Inflammatory macrophage (primary cell): ENCODE data around the gene CD1E.
"Not testable (repeated sequence)": the region's sequence is repeated elsewhere in the genome, so short reads cannot be mapped to it uniquely, and the experiment has no call there.

Experiments used
- DNase-seq, 2 donors: peaks; one replicate each; pipeline ENCODE4 v3.0.0-alpha.2; 2020 to 2022

Gene CD1E

GRCh38 chr1:158362941-158363340 is 9.2 kb downstream of the CD1E start:
- no peak for DNase-seq

GRCh38 chr1:158366783-158367182 is 13.1 kb downstream of the CD1E start:
- DNase-seq, result no peak

GRCh38 chr1:158371188-158371953 is 17.7 kb downstream of the CD1E start:
- no peak for DNase-seq

GRCh38 chr1:158374101-158374500 is 20.4 kb downstream of the CD1E start:
- DNase-seq, result not testable (repeated sequence)

- peak in 1 of 2 donors; percentile 33 for DNase-seq
Measured at GRCh38 chr1:158374860-158375259, 21.2 kb downstream of the CD1E start.

GRCh38 chr1:158390331-158390730 is 36.6 kb downstream of the CD1E start:
- DNase-seq, result no peak

GRCh38 chr1:158391099-158391498 is 37.4 kb downstream of the CD1E start:
- DNase-seq, result peak in 1 of 2 donors; percentile 27

GRCh38 chr1:158393476-158393875 is 39.8 kb downstream of the CD1E start:
- DNase-seq, result no peak

GRCh38 chr1:158396646-158397045 is 43.0 kb downstream of the CD1E start:
- no peak for DNase-seq

- no peak for DNase-seq
Measured at GRCh38 chr1:158398818-158399514, 45.3 kb downstream of the CD1E start, which contains the start of gene OR10T2. TSS of gene OR10T2 (minus strand) at chr1:158399466. CDS start at chr1:158399466, 0 bp downstream.

- DNase-seq, result no peak
Measured at GRCh38 chr1:158400871-158401270, 47.2 kb downstream of the CD1E start.

GRCh38 chr1:158407092-158407491 is 53.4 kb downstream of the CD1E start:
- DNase-seq, result no peak
